COLO668 (cell line): ENCODE results near the gene FHIT.

Experiments
- DNase-seq: peaks from one replicate; lab custom pipeline; 2025; ENCODE audit not compliant: unreplicated experiment; lab: John Stamatoyannopoulos, UW

FHIT gene

GRCh38 chr3:59925946-59926345 is 1325.3 kb downstream of the FHIT start:
- DNase-seq: no peak

- no peak for DNase-seq
These were observed 1329.1 kb downstream of the FHIT start for GRCh38 chr3:59922192-59922591.

GRCh38 chr3:59920822-59921221 is 1330.4 kb downstream of the FHIT start:
- DNase-seq: no peak

- no peak for DNase-seq
These were observed 1331.7 kb downstream of the FHIT start for GRCh38 chr3:59919586-59919985.

- no peak for DNase-seq
These were observed 1337.0 kb downstream of the FHIT start for GRCh38 chr3:59914251-59914650.

- no peak for DNase-seq
These were observed 1337.6 kb downstream of the FHIT start for GRCh38 chr3:59913645-59914044.

- no peak for DNase-seq
These were observed 1342.6 kb downstream of the FHIT start for GRCh38 chr3:59908701-59909100.

GRCh38 chr3:59908280-59908679 is 1343.0 kb downstream of the FHIT start:
- DNase-seq: no peak

GRCh38 chr3:59904296-59904695 is 1347.0 kb downstream of the FHIT start:
- DNase-seq: no peak

- DNase-seq: no peak
These were observed 1352.2 kb downstream of the FHIT start for GRCh38 chr3:59899061-59899460.

- DNase-seq: no peak
These were observed 1355.3 kb downstream of the FHIT start for GRCh38 chr3:59895972-59896371.

- DNase-seq: no peak
These were observed 1356.7 kb downstream of the FHIT start for GRCh38 chr3:59894425-59895121.

GRCh38 chr3:59890639-59891038 is 1360.6 kb downstream of the FHIT start:
- no peak for DNase-seq

- no peak for DNase-seq
These were observed 1364.5 kb downstream of the FHIT start for GRCh38 chr3:59886790-59887189.

GRCh38 chr3:59885899-59886400 is 1365.3 kb downstream of the FHIT start:
- DNase-seq: no peak

- no peak for DNase-seq
These were observed 1366.2 kb downstream of the FHIT start for GRCh38 chr3:59885101-59885500.

- DNase-seq: no peak
These were observed 1366.8 kb downstream of the FHIT start for GRCh38 chr3:59884409-59884808.

GRCh38 chr3:59882746-59883145 is 1368.5 kb downstream of the FHIT start:
- DNase-seq: no peak

GRCh38 chr3:59880717-59881116 is 1370.5 kb downstream of the FHIT start:
- no peak for DNase-seq

- no peak for DNase-seq
These were observed 1372.1 kb downstream of the FHIT start for GRCh38 chr3:59879031-59879581.

GRCh38 chr3:59878038-59878427 is 1373.2 kb downstream of the FHIT start:
- no peak for DNase-seq

- DNase-seq: no peak
These were observed 1373.8 kb downstream of the FHIT start for GRCh38 chr3:59877263-59878037.
